Liver (tissue), 9 donors: ENCODE measurements around the gene FAT4. TPM values are rescaled to one million over a fixed set of nuclear protein-coding genes. Genes with fewer than 3 reads are reported as not detected.

Experiments used
- DNase-seq: peaks from one replicate; pipeline ENCODE4 v3.0.0-alpha.2; 2017; ENCODE audit warnings: low spot score
- H3K27ac ChIP-seq, 2 donors: one replicate each; pipeline ENCODE4 v1.7.0; 2013; ENCODE audit warnings: inconsistent platforms in 2 of 2, low read length in 2 of 2, control low read depth in 1 of 2, low read depth in 1 of 2, mild to moderate bottlenecking in 1 of 2
- H3K27me3 ChIP-seq, 4 donors: one replicate each; pipeline versions ENCODE4 v1.6.1 to v1.7.0; 2013; ENCODE audit warnings: low read length in 3 of 4, inconsistent platforms in 1 of 4, mild to moderate bottlenecking in 1 of 4, moderate library complexity in 1 of 4; ENCODE audit not compliant: control insufficient read depth in 4 of 4, insufficient read depth in 4 of 4
- H3K36me3 ChIP-seq, 4 donors: one replicate each; pipeline versions ENCODE4 v1.6.1 to v1.7.0; 2013; ENCODE audit warnings: low read length in 3 of 4, mild to moderate bottlenecking in 3 of 4, low read depth in 1 of 4, moderate library complexity in 1 of 4; ENCODE audit not compliant: control insufficient read depth in 4 of 4, insufficient read depth in 3 of 4
- H3K4me1 ChIP-seq, 4 donors: one replicate each; pipeline versions ENCODE4 v1.6.1 to v1.7.0; 2013; ENCODE audit warnings: low read length in 3 of 4, mild to moderate bottlenecking in 3 of 4, moderate library complexity in 1 of 4; ENCODE audit not compliant: control insufficient read depth in 4 of 4, insufficient read depth in 4 of 4
- H3K4me3 ChIP-seq, 3 donors: one replicate each; pipeline versions ENCODE4 v1.6.1 to v1.7.0; 2013; ENCODE audit warnings: low read length in 3 of 3, control low read depth in 1 of 3, low read depth in 1 of 3, mild to moderate bottlenecking in 1 of 3
- H3K9ac ChIP-seq, 2 donors: one replicate each; pipeline ENCODE4 v1.7.0; 2013; ENCODE audit warnings: low read length in 2 of 2, mild to moderate bottlenecking in 2 of 2, moderate library complexity in 2 of 2, control low read depth in 1 of 2, low read depth in 1 of 2
- H3K9me3 ChIP-seq, 4 donors: one replicate each; pipeline versions ENCODE4 v1.6.1 to v1.7.0; 2013; ENCODE audit warnings: low read length in 3 of 4; ENCODE audit not compliant: control insufficient read depth in 4 of 4
- ATF3 ChIP-seq: IDR thresholded peaks from 2 replicates; pipeline ENCODE4 v1.6.1; 2016; ENCODE audit warnings: antibody characterized with exemption
- EGR1 ChIP-seq, 2 donors: IDR thresholded peaks; 2 replicates each; pipeline ENCODE4 v1.6.1; 2016 to 2018; ENCODE audit warnings: antibody characterized with exemption in 2 of 2, low read depth in 2 of 2
- FOXA1 ChIP-seq: IDR thresholded peaks from 2 replicates; pipeline ENCODE4 v1.6.1; 2016; ENCODE audit warnings: antibody characterized with exemption
- FOXA2 ChIP-seq: IDR thresholded peaks from 2 replicates; pipeline ENCODE4 v1.6.1; 2016; ENCODE audit warnings: antibody characterized with exemption
- GABPA ChIP-seq, 2 donors: IDR thresholded peaks in 1 of 2; conservative IDR thresholded peaks in 1 of 2; 2 replicates each; pipeline ENCODE4 v1.6.1; 2016; ENCODE audit warnings: antibody characterized with exemption in 2 of 2, mild to moderate bottlenecking in 1 of 2, moderate library complexity in 1 of 2
- HNF4A ChIP-seq, 2 donors: conservative IDR thresholded peaks; 2 replicates each; pipeline ENCODE4 v1.6.1; 2016; ENCODE audit warnings: antibody characterized with exemption in 2 of 2, mild to moderate bottlenecking in 2 of 2
- HNF4G ChIP-seq: IDR thresholded peaks from 2 replicates; pipeline ENCODE4 v1.6.1; 2016; ENCODE audit warnings: antibody characterized with exemption
- JUND ChIP-seq, 2 donors: IDR thresholded peaks; 2 replicates each; pipeline ENCODE4 v1.6.1; 2016; ENCODE audit warnings: antibody characterized with exemption in 2 of 2
- NR2F2 ChIP-seq: IDR thresholded peaks from 2 replicates; pipeline ENCODE4 v1.6.1; 2016; ENCODE audit warnings: antibody characterized with exemption
- RAD21 ChIP-seq, 2 donors: IDR thresholded peaks; 2 replicates each; pipeline ENCODE4 v1.6.1; 2016; ENCODE audit warnings: antibody characterized with exemption in 2 of 2, mild to moderate bottlenecking in 2 of 2
- REST ChIP-seq: IDR thresholded peaks from 2 replicates; pipeline ENCODE4 v1.6.1; 2016; ENCODE audit warnings: antibody characterized with exemption, mild to moderate bottlenecking
- RXRA ChIP-seq, 2 donors: IDR thresholded peaks; 2 replicates each; pipeline ENCODE4 v1.6.1; 2017 to 2018; ENCODE audit warnings: antibody characterized with exemption in 2 of 2, mild to moderate bottlenecking in 1 of 2
- SP1 ChIP-seq: IDR thresholded peaks from 2 replicates; pipeline ENCODE4 v1.6.1; 2018; ENCODE audit warnings: antibody characterized with exemption, mild to moderate bottlenecking
- TAF1 ChIP-seq: conservative IDR thresholded peaks from 2 replicates; pipeline ENCODE4 v1.6.1; 2016; ENCODE audit warnings: antibody characterized with exemption, mild to moderate bottlenecking
- YY1 ChIP-seq: IDR thresholded peaks from 2 replicates; pipeline ENCODE4 v1.6.1; 2016; ENCODE audit warnings: antibody characterized with exemption, mild to moderate bottlenecking
- ZBTB33 ChIP-seq: IDR thresholded peaks from 2 replicates; pipeline ENCODE4 v1.6.1; 2016; ENCODE audit warnings: antibody characterized with exemption
- WGBS: extraction: QIAGEN DNeasy Blood & Tissue Kit; methylation state at CpG from one replicate; pipeline ENCODE4 v1.1.7; 2013; 5-methylcytosine and 5-hydroxymethylcytosine counted together
- polyA plus RNA-seq, 2 donors: library from polyadenylated mRNA; stranded (reverse) in 1 of 2; unstranded in 1 of 2; fragments of 200-250 nt in 1 of 2; fragments of >200 nt in 1 of 2; fragmentation: Nextera tagmentation in 1 of 2; extraction: Ambion mirVana in 1 of 2; gene quantifications; one replicate each; pipeline versions ENCODE4 v1.2.1 to v1.2.3, GENCODE V29; 2013 to 2015
- total RNA-seq, 2 donors: library from RNA; depleted of rRNA; stranded (reverse); fragments of >200 nt; gene quantifications; one replicate each; pipeline ENCODE4 v1.2.3, GENCODE V29; 2014
- donor health status: healthy.
- donor health status: healthy.
- donor health status: healthy.
- donor health status: healthy.
- donor health status: healthy.

FAT4 gene
- total and polyA plus RNA-seq, 4 donors, result 0.90 to 11.5 (median 4.1) TPM

- H3K9ac ChIP-seq, result no peak overlapping the region
- 95% methylated on average over 6 of the region's 6 CpGs for WGBS
- no peak for TF ChIP-seq SP1
- no peaks in the 10 kb centered on the region for H3K4me1 ChIP-seq
- H3K36me3 ChIP-seq, result no peaks in the 10 kb centered on the region
- H3K27me3 ChIP-seq, result no peaks in the 10 kb centered on the region
- H3K9me3 ChIP-seq, result no peaks in the 10 kb centered on the region
- no peak overlapping the region for H3K4me3 ChIP-seq
- no peak overlapping the region for H3K27ac ChIP-seq
- no peak for DNase-seq
Measured at GRCh38 chr4:125358453-125358852, 43.7 kb downstream of the FAT4 start.

DNA sequence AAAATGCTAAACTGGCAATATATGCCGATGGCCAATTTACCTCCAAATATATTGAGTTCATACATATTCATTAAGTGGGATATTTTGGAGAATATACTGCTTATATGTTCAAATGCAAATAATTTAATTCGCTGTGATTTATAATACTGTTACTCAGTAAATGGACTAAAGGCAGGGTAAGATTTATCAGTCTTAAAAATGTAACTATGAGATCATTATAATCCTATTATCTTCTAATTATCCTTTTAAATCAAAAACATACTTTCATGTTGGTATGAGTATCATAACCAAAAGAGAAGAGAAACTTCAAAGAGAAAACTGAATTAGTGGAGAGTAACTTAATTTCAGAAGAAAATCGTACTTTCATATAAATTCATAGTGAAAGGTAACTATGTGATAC, 44.6 kb downstream of the FAT4 start:
- no peak overlapping the region for H3K9ac ChIP-seq
- TF ChIP-seq HNF4G (no peak), NR2F2 (no peak), RAD21 (IDR thresholded peaks at IDR 0.05) (no peak), ZBTB33 (no peak), FOXA2 (no peak), GABPA (IDR thresholded peaks at IDR 0.05 in 1 of 2, conservative IDR thresholded peaks at IDR 0.05 in 1 of 2) (no peak), REST (no peak), RXRA (IDR thresholded peaks at IDR 0.05) (no peak), SP1 (no peak), TAF1 (no peak), YY1 (no peak), EGR1 (IDR thresholded peaks at IDR 0.05; ENCODE audit: low read depth in 2 of 2) (no peak), JUND (IDR thresholded peaks at IDR 0.05) (no peak), HNF4A (conservative IDR thresholded peaks at IDR 0.05) (no peak), ATF3 (no peak), FOXA1 (no peak)
- no peak overlapping the region for H3K27ac ChIP-seq
- WGBS, result 95% methylated on average over 3 of the region's 3 CpGs
- H3K4me3 ChIP-seq, result no peak overlapping the region
- no peaks in the 10 kb centered on the region for H3K27me3 ChIP-seq
- DNase-seq, result no peak
- H3K4me1 ChIP-seq, result no peaks in the 10 kb centered on the region
- H3K9me3 ChIP-seq, result no peaks in the 10 kb centered on the region
- H3K36me3 ChIP-seq, result no peaks in the 10 kb centered on the region
